Brain microvascular endothelial cell (primary cell): ENCODE results near the gene STK32C.

Experiments
- DNase-seq: peaks from one replicate; pipeline ENCODE4 v3.0.0-alpha.2; 2020
- H3K27ac ChIP-seq: fragments of 250-450 bp; sonication (Bioruptor Pico); 2 replicates; pipeline ENCODE4 v1.5.1; 2020; ENCODE audit warnings: mild to moderate bottlenecking, moderate library complexity
- H3K27me3 ChIP-seq: fragments of 250-450 bp; sonication (Bioruptor Pico); replicated peaks from 2 replicates; pipeline ENCODE4 v1.5.1; 2020; ENCODE audit warnings: mild to moderate bottlenecking
- H3K36me3 ChIP-seq: fragments of 250-450 bp; sonication (Bioruptor Pico); replicated peaks from 2 replicates; pipeline ENCODE4 v1.5.1; 2020; ENCODE audit warnings: mild to moderate bottlenecking
- H3K4me3 ChIP-seq: 2 replicates; pipeline ENCODE4 v1.5.1; 2011; ENCODE audit warnings: low read depth, mild to moderate bottlenecking, control low read depth, low read length, moderate library complexity
- in situ Hi-C: cut with HindIII; loops from 2 replicates; pipeline ENCODE4 v1.10.0; 2017; ENCODE audit warnings: low sequenced_read_pairs, low pct_ligation_motif_present
- TF ChIP-seq, protein P1 (sequence below): IDR thresholded peaks from 2 replicates; pipeline ENCODE4 v1.5.1; 2011; ENCODE audit warnings: low read depth, mild to moderate bottlenecking, moderate library complexity, low read length, control low read depth, inconsistent platforms; ENCODE audit errors: missing control alignments

The STK32C gene

DNA sequence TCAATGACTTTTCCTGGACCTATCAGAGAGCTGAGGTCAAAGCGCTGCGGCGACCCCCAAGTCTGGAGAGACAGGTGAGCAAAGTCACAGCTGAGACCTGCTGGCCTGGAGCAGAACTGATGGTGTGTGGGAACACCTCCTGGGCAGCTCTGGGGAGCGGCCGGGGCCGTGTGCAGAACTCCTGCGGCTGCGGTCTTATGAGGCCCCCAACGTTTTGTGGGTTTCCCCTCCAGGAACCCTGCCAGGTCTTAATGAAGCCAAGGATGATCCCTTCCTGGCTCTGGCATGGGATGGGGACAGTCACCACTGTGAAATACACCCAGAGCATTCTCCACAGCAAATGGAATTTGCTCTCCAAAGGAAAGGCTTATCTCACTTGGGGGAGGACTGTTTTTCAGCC is 94.9 kb downstream of the STK32C start:
- Histone ChIP-seq H3K36me3 (no peaks in the 10 kb centered on the region), H3K27ac (no peak overlapping the region), H3K27me3 (no peaks in the 10 kb centered on the region), H3K4me3 (no peak overlapping the region)
- in situ Hi-C loops: no loop called here
- DNase-seq: no peak
- TF ChIP-seq, protein P1, sequence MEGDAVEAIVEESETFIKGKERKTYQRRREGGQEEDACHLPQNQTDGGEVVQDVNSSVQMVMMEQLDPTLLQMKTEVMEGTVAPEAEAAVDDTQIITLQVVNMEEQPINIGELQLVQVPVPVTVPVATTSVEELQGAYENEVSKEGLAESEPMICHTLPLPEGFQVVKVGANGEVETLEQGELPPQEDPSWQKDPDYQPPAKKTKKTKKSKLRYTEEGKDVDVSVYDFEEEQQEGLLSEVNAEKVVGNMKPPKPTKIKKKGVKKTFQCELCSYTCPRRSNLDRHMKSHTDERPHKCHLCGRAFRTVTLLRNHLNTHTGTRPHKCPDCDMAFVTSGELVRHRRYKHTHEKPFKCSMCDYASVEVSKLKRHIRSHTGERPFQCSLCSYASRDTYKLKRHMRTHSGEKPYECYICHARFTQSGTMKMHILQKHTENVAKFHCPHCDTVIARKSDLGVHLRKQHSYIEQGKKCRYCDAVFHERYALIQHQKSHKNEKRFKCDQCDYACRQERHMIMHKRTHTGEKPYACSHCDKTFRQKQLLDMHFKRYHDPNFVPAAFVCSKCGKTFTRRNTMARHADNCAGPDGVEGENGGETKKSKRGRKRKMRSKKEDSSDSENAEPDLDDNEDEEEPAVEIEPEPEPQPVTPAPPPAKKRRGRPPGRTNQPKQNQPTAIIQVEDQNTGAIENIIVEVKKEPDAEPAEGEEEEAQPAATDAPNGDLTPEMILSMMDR: no peak

DNA sequence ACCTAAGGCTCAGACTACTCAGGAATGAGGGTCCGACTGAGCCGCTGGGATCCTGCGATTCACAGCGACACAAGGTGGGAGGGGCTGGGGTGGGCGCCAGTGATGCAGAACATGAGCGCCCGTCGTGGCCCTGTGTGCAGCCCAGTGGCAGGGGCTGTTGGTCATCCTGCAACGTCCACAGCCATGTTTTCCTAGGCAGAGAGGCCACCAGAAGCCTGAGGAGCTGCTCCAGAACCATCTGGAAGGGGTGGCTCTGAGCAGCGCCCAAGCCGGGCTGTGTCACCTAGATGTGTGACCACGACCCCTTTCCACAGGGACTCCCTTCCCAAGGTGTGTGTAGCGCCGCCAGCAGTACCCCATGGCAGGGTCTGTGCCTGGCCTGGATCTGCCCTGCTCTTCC is 96.5 kb downstream of the STK32C start:
- Histone ChIP-seq H3K36me3 (no peaks in the 10 kb centered on the region), H3K4me3 (no peak overlapping the region), H3K27me3 (no peaks in the 10 kb centered on the region), H3K27ac (no peak overlapping the region)
- in situ Hi-C loops: no loop called here
- DNase-seq: no peak
- TF ChIP-seq, protein P1: no peak

GRCh38 chr10:132210766-132211165 is 97.0 kb downstream of the STK32C start:
- Histone ChIP-seq H3K27me3 (no peaks in the 10 kb centered on the region), H3K36me3 (no peaks in the 10 kb centered on the region), H3K27ac (no peak overlapping the region), H3K4me3 (no peak overlapping the region)
- in situ Hi-C loops: no loop called here
- DNase-seq: no peak
- TF ChIP-seq, protein P1: no peak

GRCh38 chr10:132209978-132210530 is 97.7 kb downstream of the STK32C start:
- in situ Hi-C loops: no loop called here
- no peak for DNase-seq
- TF ChIP-seq, protein P1: no peak
- no peak overlapping the region for H3K4me3 ChIP-seq
- no peaks in the 10 kb centered on the region for H3K27me3 ChIP-seq
- no peaks in the 10 kb centered on the region for H3K36me3 ChIP-seq
- H3K27ac ChIP-seq: no peak overlapping the region

GRCh38 chr10:132209130-132209529 is 98.6 kb downstream of the STK32C start:
- Histone ChIP-seq H3K27me3 (no peaks in the 10 kb centered on the region), H3K36me3 (no peaks in the 10 kb centered on the region), H3K4me3 (no peak overlapping the region), H3K27ac (no peak overlapping the region)
- DNase-seq: no peak
- in situ Hi-C loops: no loop called here
- TF ChIP-seq, protein P1: no peak

GRCh38 chr10:132208462-132209050 is 99.2 kb downstream of the STK32C start:
- in situ Hi-C loops: no loop called here
- no peak overlapping the region for H3K4me3 ChIP-seq
- no peaks in the 10 kb centered on the region for H3K36me3 ChIP-seq
- no peak for DNase-seq
- TF ChIP-seq, protein P1: no peak
- no peak overlapping the region for H3K27ac ChIP-seq
- H3K27me3 ChIP-seq: no peaks in the 10 kb centered on the region
